Fibroblast of mammary gland (primary cell): ENCODE measurements around the gene YAF2.

ENCODE experiments used
- DNase-seq: peaks from one replicate; pipeline ENCODE4 v3.0.0-alpha.2; 2010; ENCODE audit warnings: low read depth
- H3K4me3 ChIP-seq: 2 replicates; pipeline ENCODE4 v1.5.1; 2011; ENCODE audit warnings: low read depth, mild to moderate bottlenecking, low read length, moderate library complexity; ENCODE audit not compliant: control insufficient read depth
- TF ChIP-seq, protein P1 (sequence below): conservative IDR thresholded peaks from 2 replicates; pipeline ENCODE4 v1.5.1; 2011; ENCODE audit warnings: low read depth, low read length, inconsistent platforms; ENCODE audit not compliant: control insufficient read depth, insufficient read depth

Gene YAF2

DNA sequence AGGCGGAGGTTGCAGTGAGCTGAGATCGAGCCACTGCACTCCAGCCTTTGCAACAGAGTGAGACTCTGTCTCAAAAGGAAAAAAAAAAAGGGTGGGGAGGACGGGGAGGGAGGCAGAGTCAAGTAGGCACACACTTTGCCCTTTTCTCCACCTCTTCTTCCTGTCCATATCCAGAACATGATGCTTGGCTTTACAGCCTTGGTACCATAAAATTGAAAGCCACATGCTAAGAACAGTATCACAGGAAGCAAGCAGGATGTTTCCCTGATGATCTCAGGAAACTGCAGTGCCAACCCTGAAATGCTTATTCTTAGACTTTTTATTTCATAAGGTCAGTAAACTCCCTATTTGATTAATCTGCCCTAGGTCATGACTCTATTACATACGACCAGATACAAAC lies 32.5 kb upstream of the YAF2 start:
- no peak overlapping the region for H3K4me3 ChIP-seq
- DNase-seq, result no peak
- TF ChIP-seq, protein P1, sequence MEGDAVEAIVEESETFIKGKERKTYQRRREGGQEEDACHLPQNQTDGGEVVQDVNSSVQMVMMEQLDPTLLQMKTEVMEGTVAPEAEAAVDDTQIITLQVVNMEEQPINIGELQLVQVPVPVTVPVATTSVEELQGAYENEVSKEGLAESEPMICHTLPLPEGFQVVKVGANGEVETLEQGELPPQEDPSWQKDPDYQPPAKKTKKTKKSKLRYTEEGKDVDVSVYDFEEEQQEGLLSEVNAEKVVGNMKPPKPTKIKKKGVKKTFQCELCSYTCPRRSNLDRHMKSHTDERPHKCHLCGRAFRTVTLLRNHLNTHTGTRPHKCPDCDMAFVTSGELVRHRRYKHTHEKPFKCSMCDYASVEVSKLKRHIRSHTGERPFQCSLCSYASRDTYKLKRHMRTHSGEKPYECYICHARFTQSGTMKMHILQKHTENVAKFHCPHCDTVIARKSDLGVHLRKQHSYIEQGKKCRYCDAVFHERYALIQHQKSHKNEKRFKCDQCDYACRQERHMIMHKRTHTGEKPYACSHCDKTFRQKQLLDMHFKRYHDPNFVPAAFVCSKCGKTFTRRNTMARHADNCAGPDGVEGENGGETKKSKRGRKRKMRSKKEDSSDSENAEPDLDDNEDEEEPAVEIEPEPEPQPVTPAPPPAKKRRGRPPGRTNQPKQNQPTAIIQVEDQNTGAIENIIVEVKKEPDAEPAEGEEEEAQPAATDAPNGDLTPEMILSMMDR, result no peak

DNA sequence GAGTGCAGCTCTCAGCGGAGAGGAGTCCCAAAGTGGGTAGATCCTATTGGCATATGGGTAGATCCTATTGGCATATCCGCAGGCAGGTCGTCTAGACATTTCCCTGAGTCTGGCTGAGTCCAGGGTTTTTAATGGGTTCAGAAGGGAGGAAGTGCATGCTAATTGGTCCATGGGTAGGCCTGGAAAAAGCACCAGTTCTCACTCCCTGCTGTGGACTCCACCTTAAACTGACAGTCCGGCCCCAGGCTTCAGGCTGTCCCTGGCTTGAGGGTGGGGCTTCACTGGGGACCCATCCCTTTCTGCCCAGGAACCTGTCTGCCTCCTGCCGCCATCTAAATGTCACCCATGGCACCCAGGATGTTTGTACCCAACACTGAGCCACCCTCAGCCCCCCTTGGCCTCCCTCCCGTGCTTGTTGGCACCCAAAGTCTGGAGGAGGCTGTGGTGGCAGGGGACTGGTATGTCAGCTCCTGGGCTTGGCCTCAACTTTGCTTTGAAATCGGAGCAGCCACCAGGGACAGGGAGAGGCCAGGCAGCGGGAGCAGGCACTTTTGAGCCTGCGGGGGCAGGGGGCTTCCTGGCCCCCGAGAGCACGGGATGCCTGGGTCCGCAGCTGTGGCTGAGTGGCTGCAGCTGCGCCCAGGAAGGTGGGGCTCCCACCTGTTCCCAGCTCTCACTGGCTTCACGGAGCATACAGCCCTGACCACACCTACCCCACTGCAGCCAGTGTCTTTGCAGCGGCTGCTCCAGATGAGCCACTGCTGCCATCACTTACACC lies 29.6 kb upstream of the YAF2 start:
- no peak overlapping the region for H3K4me3 ChIP-seq
- DNase-seq, result no peak
- TF ChIP-seq, protein P1, result no peak

DNA sequence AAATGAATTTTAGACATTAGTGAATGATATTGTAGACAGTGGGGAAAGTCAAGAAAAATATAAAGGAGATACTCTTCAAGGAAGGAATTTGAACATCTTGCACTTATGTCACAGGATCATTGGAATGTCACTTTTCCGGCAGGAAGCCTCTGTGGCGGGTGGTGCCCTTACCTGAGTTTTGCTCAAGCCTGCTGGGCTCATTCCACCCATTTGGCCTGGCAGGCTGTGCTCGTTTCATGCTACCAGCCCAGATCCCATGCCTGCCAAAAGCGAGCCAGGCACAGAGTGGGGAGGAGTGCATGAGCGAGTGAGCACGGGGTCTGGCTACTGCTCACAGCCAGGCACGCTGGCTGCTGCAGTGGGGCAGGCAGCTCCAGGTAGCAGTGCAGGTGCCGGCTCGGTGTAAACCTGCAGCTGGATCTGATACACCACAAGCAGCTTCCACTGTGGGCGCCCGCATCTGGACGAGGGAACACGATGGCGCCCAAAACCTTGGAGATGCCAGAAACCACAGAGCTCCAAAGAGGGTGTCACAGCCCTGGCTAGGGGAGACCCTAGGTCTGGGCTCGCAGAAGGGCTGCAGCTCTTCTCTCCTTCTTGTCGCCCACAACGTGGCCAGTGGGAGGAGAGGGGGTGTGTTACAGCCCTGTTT lies 28.7 kb upstream of the YAF2 start:
- TF ChIP-seq, protein P1, result no peak
- DNase-seq, result no peak
- H3K4me3 ChIP-seq, result no peak overlapping the region

DNA sequence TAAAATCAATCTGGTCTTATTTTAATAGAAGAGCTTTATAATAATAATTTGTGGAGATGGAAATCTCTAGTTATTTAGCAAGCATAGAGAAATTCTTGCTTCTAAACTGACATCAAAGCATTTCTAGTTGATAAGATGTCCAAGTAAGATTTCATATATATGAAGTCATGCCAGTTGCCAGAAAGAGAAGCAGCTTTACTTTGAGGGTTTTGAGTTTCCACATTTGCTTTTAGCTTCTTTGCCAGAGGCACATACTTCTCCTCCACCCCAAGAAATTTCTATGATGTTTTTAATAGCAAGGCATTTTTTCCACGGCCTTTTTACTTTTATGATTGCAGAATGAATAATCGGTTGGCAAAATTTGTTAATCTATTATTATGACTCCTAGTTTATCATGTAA lies 24.2 kb upstream of the YAF2 start:
- no peak overlapping the region for H3K4me3 ChIP-seq
- TF ChIP-seq, protein P1, result no peak
- no peak for DNase-seq

DNA sequence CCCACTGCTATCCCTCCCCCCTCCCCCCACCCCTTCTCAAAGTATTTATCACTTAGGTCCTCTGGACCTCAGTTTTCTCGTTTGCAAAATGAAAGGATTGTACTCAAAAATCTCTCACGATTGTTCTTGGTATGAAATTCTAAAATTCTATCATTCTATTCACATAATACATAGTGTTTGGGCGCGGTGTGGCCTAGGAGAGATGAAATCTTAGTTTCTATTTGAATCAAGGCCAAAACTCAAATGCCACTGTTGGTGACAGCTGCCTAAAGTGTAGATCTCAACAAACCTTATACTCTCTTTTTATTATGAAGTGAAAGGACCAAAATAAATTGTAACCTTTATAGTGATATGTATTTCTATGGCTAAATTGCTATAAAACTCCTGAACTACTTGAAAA lies 23.7 kb upstream of the YAF2 start:
- DNase-seq, result no peak
- TF ChIP-seq, protein P1, result no peak
- no peak overlapping the region for H3K4me3 ChIP-seq

DNA sequence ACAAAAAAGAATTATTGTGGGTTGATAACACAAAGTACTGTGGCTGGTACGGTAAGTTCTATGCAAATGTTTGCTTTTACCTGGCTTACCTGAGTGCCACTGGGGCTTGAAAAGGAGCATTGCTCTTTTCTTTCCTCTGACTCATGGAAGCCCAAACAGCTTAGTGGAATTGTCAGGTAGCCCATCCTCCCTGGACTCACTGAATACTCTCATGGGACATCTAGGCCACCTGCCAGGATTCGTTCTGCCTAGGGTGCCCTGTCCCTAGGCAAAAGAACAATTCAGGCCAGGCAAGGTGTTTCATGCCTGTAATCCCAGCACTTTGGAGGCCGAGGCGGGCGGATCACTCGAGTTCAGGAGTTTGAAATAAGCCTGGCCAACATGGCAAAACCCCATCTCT lies 22.5 kb upstream of the YAF2 start:
- TF ChIP-seq, protein P1, result no peak
- no peak for DNase-seq

DNA sequence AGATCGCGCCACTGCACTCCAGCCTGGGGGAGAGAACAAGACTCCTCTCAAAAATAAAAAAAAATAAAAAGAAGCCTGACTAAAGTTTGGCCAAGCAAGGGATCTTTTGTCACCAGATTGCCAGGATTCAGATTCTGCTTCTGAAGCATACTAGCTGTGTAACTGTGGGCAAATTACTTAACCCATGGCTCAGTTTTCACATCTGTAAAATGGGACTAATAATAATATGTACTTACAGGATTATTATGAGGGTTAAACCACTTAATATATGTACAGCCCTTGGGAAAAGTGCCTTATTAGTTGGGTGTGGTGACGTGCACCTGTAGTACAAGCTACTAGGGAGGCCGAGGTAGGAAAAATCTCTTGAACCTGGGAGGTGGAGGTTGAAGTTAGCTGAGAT lies 21.7 kb upstream of the YAF2 start:
- no peak for DNase-seq
- no peak overlapping the region for H3K4me3 ChIP-seq
- TF ChIP-seq, protein P1, result no peak

More for the DNA sequence above, 22.5 kb upstream of the YAF2 start:
- H3K4me3 ChIP-seq, result no peak overlapping the region
